GM21423 (cell line): ENCODE results near the gene EPHA7.

Experiments
- ATAC-seq: cut with Tn5 transposase; IDR thresholded peaks from one replicate; pipeline ENCODE4 v1.9.1; 2021; ENCODE audit warnings: mild to moderate bottlenecking, moderate library complexity; ENCODE audit not compliant: unreplicated experiment

The EPHA7 gene

DNA sequence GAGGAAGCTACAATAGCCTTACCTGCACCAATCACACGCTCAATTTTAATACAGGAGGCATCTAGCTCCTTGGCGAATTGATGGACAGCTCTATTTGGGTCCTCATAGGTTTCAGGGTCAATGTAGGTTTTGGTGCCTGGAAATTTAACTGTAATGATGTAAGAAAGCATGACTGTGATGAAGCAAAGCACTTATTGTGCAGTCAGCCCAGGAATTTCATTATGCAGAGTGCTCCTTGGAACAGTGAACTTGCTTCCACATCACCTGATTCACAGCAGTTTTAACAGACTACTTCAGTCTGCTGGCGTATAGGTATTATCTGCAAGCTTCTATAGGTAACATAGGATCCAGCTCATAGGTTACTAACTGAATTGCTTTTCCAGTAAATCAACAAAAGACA lies 160.0 kb downstream of the EPHA7 start:
- ATAC-seq: no peak

DNA sequence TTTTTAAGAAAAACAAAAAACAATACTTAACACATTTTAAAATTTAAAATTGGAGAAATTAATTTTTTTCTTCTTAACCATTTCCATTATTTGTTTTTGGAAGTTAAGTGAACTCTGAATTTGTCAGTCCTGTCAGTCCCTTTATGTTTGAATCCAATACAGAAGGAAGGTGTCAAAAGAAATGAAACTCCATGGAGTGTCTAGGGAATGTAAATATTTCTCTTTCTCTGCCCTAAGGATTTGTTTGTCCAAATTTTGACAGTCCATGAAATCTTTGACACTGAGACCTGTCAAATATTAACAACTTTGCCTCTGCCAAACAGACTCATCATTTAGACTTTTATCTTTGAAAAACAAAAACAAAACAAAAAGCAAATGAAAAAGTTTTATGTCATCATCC lies 166.4 kb downstream of the EPHA7 start:
- no peak for ATAC-seq

DNA sequence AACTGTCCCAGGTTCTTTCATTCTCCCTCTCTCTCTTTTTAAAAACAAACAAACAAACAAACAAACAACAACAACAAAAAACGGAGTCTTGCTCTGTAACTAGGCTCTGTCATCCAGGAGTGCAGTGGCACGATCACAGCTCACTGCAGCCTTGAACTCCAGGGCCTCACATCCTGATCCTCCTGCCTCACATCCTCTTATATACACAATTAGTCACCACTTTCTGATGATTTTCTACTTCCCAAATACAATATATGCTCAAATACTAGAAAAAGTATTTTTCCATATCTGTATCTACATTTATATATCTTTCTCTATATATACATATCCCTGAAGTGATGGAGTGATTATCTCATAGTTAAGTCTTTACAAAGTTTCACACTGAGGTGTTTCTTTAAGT lies 170.7 kb downstream of the EPHA7 start:
- ATAC-seq: no peak

DNA sequence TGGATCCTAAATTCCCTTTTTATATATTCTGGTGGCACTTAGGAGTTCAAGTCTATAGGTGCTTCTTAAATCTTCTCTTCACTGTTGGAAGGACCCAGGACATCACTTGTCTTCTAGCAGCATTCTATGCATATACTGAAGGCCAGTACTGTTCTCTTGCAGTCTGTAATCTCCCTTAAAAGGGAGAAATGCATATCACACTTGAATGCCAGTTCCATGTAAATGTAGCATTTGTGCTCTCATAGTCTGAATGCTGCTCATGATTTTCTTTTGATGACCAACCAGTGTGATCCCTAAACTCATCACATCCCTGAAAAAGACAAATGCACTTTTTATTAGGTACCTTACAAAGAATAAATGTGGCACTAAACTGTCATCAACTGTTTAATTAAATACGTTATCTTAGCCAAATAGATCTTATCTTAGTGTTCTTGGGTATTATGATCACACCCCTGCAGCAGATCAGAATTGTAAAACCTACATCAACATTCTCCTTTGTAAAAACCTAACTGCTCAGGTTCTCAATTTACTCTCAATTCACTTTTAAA lies 176.1 kb downstream of the EPHA7 start:
- ATAC-seq: no peak

DNA sequence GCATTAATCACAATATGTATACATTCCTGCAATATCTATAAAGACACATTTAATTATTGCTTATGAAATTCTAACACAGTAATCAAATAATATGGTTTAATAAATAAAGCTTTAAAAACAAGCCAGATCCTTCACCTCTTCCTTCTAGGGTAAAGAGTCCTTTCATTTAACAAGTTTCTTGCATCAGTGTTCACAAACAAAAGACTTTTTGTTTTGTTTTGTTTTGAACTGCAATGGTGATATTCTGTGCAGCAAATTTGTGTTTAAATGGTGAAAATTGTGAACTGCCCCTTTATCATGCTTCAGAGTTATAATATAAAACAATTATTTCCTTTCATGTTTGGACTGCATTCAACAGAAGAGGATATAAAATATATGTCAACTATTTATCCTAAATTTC lies 177.3 kb downstream of the EPHA7 start:
- no peak for ATAC-seq

DNA sequence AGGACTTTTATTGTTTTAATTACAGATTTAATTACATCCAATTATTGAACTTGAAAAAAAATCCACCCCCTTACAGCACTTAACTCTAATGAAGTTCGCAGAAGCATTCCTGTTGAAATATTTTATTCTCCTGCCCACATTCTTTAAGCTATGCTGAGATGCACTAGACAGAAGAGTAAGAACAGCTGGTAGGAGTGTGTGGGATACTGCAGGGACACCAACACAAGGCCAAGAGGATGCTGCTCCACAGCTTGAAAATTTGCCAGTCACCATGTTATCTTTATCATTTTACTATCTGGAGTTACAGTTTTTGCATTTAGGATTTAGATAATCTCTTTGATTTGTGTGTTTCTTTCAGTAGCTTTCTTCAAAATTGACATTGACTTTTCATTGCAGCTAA lies 180.7 kb downstream of the EPHA7 start:
- no peak for ATAC-seq

DNA sequence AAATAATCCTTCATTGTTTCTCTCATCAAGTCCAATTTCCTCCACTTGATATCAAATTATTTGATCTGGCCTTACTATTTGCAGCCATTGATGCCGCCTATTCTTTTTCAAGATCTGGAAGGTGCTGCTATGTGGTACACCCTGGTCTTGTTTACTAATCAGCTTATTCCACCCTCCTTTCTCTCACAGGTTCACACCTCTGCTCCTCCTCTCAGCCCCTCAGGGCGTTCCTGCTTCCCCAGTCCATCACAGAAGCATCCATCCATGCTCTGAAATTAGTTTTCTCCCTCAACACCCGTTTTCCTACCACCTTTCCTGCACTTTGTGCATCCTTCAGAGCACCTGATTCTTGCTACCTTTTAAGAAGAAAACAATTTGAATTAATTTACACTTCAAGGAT lies 183.6 kb downstream of the EPHA7 start:
- no peak for ATAC-seq

DNA sequence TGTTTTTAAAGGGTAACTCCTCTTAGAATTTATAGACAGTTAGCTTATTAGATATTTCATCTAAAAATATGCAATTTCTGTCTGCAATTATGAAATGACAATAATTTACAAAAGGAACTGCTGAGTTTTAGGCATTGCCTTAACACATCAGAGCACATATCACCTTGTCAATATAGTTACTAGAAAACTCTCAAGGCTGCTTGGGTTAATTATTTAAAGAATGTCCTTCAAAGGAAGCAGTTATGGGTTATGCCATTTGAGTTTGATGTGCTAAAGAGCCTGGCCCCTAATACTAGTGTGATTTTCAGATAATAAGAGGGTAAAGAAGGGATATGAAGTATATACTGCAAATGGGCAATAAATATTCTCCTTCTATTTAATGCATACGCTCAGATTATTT lies 192.5 kb downstream of the EPHA7 start:
- no peak for ATAC-seq

DNA sequence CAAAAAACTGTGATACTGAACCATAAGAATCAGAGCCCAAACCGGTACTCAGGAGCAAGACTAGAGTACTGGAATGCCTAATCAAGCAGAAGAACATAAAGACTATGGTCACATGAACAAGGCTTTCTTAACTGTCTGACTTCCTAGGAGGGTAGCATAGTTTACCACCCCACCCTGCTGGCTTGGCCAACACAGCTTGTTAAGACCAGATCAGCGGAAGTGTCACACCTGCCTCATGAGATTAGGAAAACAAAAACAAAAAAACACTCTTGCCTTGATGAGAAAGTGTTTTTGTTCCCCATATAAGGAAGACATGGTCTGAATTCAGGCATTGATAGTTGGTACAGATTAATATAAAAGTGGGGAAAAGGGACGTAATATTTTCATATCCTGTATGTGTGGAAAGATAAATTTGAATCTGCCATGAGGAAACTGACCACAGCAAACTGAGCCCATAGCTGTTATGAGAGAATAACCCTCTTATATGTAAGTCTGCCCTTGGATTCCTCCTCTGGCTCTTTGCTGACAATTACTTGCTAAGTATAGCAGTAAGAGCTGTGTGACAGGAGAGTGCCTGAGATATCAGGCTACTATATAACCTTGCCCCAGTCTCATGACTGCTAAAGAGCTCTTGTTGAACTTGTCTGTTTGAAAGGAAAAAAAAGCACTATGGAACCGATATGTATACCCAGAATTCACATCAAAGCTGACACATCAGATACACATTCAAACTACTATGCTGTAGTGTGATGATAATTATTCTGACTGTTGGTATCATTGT lies 197.1 kb downstream of the EPHA7 start:
- no peak for ATAC-seq

DNA sequence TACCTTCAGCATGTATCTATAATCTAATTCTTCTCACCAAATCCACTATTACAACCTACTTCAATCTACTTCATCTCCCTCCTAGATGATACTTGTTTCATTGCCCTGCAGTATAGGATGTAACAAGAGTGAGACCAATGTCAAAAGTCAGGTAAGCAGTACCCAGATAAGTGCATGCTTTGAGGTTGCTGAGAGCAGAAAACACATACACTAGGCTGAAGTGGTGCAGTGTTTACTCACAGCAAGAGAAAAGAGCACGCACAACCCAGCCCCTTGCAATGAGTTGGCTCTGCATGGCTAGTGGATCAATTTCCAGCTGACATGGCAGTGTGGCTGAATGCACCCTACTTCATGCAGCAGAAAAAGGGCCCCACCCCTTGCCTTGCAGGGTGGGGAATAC lies 199.9 kb downstream of the EPHA7 start:
- no peak for ATAC-seq

DNA sequence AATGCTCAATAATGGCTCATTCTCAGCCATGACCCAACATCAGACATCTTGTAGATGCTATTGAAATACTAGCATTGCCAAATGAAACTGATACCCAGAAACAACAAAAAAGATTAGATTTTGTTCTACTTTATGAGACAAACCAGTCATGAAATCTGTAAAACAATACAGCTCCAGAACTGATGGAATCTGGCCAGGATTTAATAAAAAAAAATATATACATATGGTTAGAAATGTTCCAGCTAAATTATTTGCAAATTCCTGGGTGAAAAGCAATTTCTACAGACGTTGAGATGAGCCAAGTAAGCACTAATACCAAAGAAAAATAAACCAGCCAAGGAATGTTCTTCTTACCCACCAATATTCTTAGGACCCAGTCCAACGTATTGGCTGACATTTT lies 201.3 kb downstream of the EPHA7 start:
- no peak for ATAC-seq

DNA sequence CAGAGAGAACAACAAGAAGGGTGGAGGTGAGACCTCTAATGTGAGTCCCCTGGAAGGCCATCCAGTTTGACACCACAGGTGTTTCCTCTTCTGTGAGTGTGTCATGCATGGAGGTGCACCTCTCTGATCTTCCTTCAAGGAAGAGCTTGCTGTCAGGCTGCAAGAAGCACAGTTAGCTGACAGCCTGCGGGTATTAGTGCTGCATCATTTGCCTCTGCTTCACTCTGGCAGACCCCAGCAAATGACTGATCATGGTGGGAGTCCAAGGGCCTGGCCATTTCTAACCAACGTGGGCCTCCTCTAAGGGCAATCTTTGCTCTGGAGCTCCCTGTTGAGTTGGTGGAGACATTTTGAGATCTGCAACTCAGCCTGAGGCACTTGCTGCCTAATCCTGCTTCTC lies 206.3 kb downstream of the EPHA7 start:
- no peak for ATAC-seq

DNA sequence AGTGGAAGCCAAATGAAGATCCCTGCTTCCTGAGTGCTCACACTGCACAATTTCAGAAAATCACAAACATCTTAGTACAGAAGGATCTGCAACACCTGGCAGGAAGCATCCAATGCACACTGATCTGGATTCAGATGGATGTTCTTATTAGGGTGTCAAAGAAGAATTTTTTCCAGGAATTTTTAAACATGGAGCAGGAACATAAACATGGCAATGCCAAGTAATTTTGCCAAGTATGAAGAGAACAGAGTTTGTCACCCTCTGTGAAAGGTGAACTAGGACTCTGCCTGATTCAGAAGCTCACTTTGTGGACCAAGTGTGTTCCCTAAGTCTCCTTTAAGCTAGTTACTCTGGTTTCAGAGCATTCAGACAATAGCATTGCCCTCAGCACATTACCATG lies 208.5 kb downstream of the EPHA7 start:
- ATAC-seq: no peak

DNA sequence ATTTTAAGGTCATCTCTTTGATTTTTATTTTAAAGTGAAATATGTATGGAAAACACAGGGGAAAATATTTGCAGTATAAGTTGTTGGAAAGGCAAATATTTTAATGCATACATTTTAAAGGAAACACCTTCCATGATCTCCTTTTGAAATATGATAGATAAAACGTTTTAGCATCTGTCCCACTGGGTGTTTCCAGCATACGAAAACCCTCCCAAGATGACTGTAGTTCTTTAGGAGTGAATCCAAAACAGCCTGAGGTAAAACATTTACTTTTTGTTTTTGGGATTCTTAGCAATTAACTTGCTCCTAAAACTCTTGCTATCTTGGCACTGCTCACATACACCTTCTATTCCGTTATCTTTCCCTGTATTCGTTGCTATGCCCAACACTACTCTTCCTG lies 210.0 kb downstream of the EPHA7 start:
- no peak for ATAC-seq

DNA sequence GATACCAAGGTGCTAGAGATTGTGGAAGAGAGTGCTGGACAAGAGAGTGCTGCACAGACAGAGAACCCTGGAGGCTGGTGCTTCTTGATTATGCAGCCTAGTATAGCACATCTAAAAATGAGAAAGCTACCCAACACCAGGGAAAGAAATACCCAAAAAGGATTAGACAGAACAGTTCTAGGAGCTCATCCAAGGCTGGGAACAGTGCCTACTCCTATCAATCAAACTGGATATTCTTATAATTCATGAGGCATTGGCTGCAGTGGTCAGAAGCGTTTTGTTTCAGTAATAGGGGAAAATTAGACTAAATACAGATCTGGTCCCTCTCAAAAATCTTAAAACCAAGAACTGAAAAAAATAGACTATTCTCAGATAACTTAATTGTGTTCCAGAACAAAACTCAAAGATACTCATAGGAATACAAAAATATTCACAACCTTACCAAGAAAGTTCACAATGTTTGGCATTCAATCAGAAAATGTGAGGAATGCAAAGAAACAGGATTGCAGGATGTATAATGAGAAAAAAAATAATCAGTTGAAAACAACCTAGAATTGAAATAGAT lies 222.9 kb downstream of the EPHA7 start:
- no peak for ATAC-seq

DNA sequence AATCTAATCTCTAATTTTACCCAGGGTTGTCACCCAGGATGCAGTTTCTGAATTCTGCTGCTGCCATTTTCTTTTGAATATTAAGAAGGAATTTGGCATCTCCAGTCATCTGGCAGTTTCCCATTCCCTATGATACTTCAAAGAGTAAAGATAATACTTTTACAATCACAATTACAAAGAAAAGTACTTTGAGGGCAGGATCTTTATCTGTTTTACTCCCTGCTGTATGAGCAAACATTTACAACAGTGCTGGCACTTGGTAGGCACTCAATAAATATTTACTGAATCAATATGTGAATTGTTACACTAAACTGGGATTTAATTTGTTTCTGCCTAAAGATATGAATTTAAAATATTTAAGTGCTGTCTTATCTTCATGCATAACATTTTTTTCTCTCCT lies 224.9 kb downstream of the EPHA7 start:
- ATAC-seq: no peak

DNA sequence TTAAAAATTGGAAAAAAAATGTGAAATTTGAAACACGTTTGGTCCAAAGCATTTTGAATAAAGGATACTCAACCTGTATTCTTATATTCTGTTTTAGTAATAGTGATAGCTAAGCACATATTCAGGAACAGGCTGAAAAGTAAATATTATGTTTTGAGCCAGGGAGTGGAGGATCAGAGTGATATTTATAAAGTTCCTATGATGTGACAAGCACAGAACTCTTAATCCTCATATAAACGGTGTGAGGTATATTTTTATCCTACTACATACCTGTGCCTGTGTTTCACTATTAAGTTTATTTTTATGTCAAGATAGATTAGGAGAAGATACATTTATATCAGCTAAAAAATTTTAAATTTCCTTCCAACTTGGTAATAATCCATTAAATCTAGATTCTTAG lies 225.5 kb downstream of the EPHA7 start:
- no peak for ATAC-seq
